SK-N-SH treated with all-trans-retinoic acid at 6 μM for 48 hours (cell line): Measurements from ENCODE around the gene TSPAN10.

Source experiments
- ATAC-seq: fragments of 200-7000 bp; cut with Tn5 transposase; 3 replicates; pipeline ENCODE4 v1.9.1; 2020; ENCODE audit warnings: mild to moderate bottlenecking, moderate library complexity
- BACH2 ChIP-seq: fragments of 250-450 bp; sonication (Bioruptor Pico); IDR thresholded peaks from 2 replicates; pipeline ENCODE4 v1.9.0; 2021; ENCODE audit warnings: mild to moderate bottlenecking, borderline replicate concordance
- CREB5 ChIP-seq: fragments of 250-450 bp; sonication (Bioruptor Pico); IDR thresholded peaks from 2 replicates; pipeline ENCODE4 v1.5.1; 2020; ENCODE audit warnings: low read depth, mild to moderate bottlenecking, moderate library complexity
- CSDC2 ChIP-seq: fragments of 250-450 bp; sonication (Bioruptor Pico); IDR thresholded peaks from 2 replicates; pipeline ENCODE4 v1.5.0; 2020; ENCODE audit warnings: mild to moderate bottlenecking, moderate library complexity
- ISL1 ChIP-seq: fragments of 250-450 bp; sonication (Bioruptor Pico); IDR thresholded peaks from 2 replicates; pipeline ENCODE4 v2.1.2; 2022; ENCODE audit warnings: mild to moderate bottlenecking, moderate library complexity
- OSR1 ChIP-seq: fragments of 250-450 bp; sonication (Bioruptor Pico); IDR thresholded peaks from 2 replicates; pipeline ENCODE4 v1.8.0; 2022; ENCODE audit warnings: moderate library complexity, mild to moderate bottlenecking, inconsistent platforms
- POU6F1 ChIP-seq: fragments of 250-450 bp; sonication (Bioruptor Pico); IDR thresholded peaks from 2 replicates; pipeline ENCODE4 v1.8.0; 2021; ENCODE audit warnings: low read depth, mild to moderate bottlenecking, moderate library complexity, borderline replicate concordance
- PPARA ChIP-seq: fragments of 250-450 bp; sonication (Bioruptor Pico); IDR thresholded peaks from 2 replicates; pipeline ENCODE4 v1.5.0; 2020; ENCODE audit warnings: mild to moderate bottlenecking, borderline replicate concordance
- RARB ChIP-seq: fragments of 250-450 bp; sonication (Bioruptor Pico); IDR thresholded peaks from 2 replicates; pipeline ENCODE4 v1.8.0; 2021; ENCODE audit warnings: mild to moderate bottlenecking, moderate library complexity
- TCF4 ChIP-seq: fragments of 250-450 bp; sonication (Bioruptor Pico); IDR thresholded peaks from 2 replicates; pipeline ENCODE4 v1.8.0; 2021; ENCODE audit warnings: mild to moderate bottlenecking, moderate library complexity, borderline replicate concordance
- TOX ChIP-seq: fragments of 250-450 bp; sonication (Bioruptor Pico); IDR thresholded peaks from 2 replicates; pipeline ENCODE4 v1.8.0; 2021; ENCODE audit warnings: mild to moderate bottlenecking, moderate library complexity, borderline replicate concordance
- TSHZ2 ChIP-seq: fragments of 250-450 bp; sonication (Bioruptor Pico); IDR thresholded peaks from 2 replicates; pipeline ENCODE4 v1.5.0; 2020; ENCODE audit warnings: mild to moderate bottlenecking, moderate library complexity
- ZC3H10 ChIP-seq: fragments of 250-450 bp; sonication (Bioruptor Pico); IDR thresholded peaks from 2 replicates; pipeline ENCODE4 v1.5.1; 2021; ENCODE audit warnings: mild to moderate bottlenecking, moderate library complexity
- ZFP3 ChIP-seq: fragments of 250-450 bp; sonication (Bioruptor Pico); IDR thresholded peaks from 2 replicates; pipeline ENCODE4 v1.5.0; 2020; ENCODE audit warnings: mild to moderate bottlenecking, moderate library complexity
- ZFP30 ChIP-seq: fragments of 450-650 bp; formaldehyde crosslinking; IDR thresholded peaks from 2 replicates; pipeline ENCODE4 v1.5.0; 2022; ENCODE audit warnings: mild to moderate bottlenecking, moderate library complexity
- ZNF565 ChIP-seq: fragments of 450-650 bp; formaldehyde crosslinking; conservative IDR thresholded peaks from 2 replicates; pipeline ENCODE4 v1.5.0; 2020; ENCODE audit warnings: low read depth, mild to moderate bottlenecking, moderate library complexity
- ZNF70 ChIP-seq: fragments of 450-650 bp; formaldehyde crosslinking; IDR thresholded peaks from 2 replicates; pipeline ENCODE4 v1.5.0; 2020; ENCODE audit warnings: mild to moderate bottlenecking, moderate library complexity
- ZNF8 ChIP-seq: fragments of 450-650 bp; formaldehyde crosslinking; IDR thresholded peaks from 2 replicates; pipeline ENCODE4 v1.5.0; 2020; ENCODE audit warnings: mild to moderate bottlenecking, moderate library complexity
- TF ChIP-seq, protein P1 (sequence below): fragments of 250-450 bp; sonication (Bioruptor Pico); IDR thresholded peaks from 2 replicates; pipeline ENCODE4 v1.8.0; 2020; ENCODE audit warnings: mild to moderate bottlenecking, moderate library complexity, borderline replicate concordance
- TF ChIP-seq, protein P2 (sequence below): fragments of 250-450 bp; sonication (Bioruptor Pico); IDR thresholded peaks from 2 replicates; pipeline ENCODE4 v1.5.1; 2021; ENCODE audit warnings: mild to moderate bottlenecking, moderate library complexity

Gene TSPAN10

GRCh38 chr17:81641825-81642489 is 5.0 kb downstream of the TSPAN10 start (continued):
- TF ChIP-seq TSHZ2 (CRISPR knock-in tag) = no peak
- TF ChIP-seq ZC3H10 (CRISPR knock-in tag) = no peak

DNA sequence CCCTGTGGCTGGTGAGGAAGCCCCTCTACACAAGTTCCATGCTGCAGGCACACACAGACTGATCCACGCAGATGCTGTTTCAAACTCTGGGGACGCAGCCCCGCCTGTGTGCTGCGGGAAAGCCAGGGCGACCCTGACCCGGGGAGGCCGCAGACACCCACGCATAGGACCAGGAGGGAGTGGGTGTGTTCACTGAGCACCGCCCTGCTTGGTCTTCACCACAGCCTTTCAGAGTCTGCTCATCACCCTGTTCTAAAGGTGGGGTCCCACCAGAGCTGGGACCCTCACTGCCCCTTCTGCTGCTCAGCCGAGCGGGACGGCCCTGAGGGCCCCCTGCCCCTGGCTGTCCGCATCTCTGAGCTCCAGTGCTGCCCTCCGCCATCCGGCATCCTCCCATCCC is 7.5 kb downstream of the TSPAN10 start:
- no peak for ATAC-seq
- TF ChIP-seq, protein P1, sequence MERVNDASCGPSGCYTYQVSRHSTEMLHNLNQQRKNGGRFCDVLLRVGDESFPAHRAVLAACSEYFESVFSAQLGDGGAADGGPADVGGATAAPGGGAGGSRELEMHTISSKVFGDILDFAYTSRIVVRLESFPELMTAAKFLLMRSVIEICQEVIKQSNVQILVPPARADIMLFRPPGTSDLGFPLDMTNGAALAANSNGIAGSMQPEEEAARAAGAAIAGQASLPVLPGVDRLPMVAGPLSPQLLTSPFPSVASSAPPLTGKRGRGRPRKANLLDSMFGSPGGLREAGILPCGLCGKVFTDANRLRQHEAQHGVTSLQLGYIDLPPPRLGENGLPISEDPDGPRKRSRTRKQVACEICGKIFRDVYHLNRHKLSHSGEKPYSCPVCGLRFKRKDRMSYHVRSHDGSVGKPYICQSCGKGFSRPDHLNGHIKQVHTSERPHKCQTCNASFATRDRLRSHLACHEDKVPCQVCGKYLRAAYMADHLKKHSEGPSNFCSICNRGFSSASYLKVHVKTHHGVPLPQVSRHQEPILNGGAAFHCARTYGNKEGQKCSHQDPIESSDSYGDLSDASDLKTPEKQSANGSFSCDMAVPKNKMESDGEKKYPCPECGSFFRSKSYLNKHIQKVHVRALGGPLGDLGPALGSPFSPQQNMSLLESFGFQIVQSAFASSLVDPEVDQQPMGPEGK = no peak
- TF ChIP-seq ZFP3 (CRISPR knock-in tag) (no peak), ISL1 (CRISPR knock-in tag) (no peak), TCF4 (CRISPR knock-in tag) (no peak), POU6F1 (CRISPR knock-in tag) (no peak), CSDC2 (CRISPR knock-in tag) (no peak), TOX (no peak), OSR1 (no peak), ZFP30 (CRISPR knock-in tag) (no peak), ZC3H10 (CRISPR knock-in tag) (no peak), ZNF8 (no peak), PPARA (CRISPR knock-in tag) (no peak), CREB5 (CRISPR knock-in tag) (no peak), RARB (CRISPR knock-in tag) (no peak), TSHZ2 (CRISPR knock-in tag) (no peak), BACH2 (CRISPR knock-in tag) (no peak), ZNF70 (CRISPR knock-in tag) (no peak), ZNF565 (CRISPR knock-in tag) (no peak)
- TF ChIP-seq, protein P2, sequence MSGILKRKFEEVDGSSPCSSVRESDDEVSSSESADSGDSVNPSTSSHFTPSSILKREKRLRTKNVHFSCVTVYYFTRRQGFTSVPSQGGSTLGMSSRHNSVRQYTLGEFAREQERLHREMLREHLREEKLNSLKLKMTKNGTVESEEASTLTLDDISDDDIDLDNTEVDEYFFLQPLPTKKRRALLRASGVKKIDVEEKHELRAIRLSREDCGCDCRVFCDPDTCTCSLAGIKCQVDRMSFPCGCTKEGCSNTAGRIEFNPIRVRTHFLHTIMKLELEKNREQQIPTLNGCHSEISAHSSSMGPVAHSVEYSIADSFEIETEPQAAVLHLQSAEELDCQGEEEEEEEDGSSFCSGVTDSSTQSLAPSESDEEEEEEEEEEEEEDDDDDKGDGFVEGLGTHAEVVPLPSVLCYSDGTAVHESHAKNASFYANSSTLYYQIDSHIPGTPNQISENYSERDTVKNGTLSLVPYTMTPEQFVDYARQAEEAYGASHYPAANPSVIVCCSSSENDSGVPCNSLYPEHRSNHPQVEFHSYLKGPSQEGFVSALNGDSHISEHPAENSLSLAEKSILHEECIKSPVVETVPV (CRISPR knock-in tag) = no peak
